GM12878 (cell line): ENCODE results near the gene C1QTNF1. TPM values are rescaled to one million over a fixed set of nuclear protein-coding genes. Genes with fewer than 3 reads are reported as not detected.

ENCODE experiments used
- ATAC-seq: fragments of 200-7000 bp; cut with Tn5 transposase; 3 replicates; pipeline ENCODE4 v1.9.1; 2020; ENCODE audit warnings: mild to moderate bottlenecking, moderate library complexity
- BruUV-seq: library from RNA; stranded (reverse); fragments of 400-500 nt; replicated peaks from 2 replicates; lab custom pipeline; 2021; lab: Mats Ljungman, UMichigan
- CTCF ChIA-PET: fragments of 300-600 bp; sonication (Branson Sonifier 250); formaldehyde crosslinking; extraction: SDS; loops from one replicate; lab custom pipeline; 2021; ENCODE audit warnings: inconsistent platforms; lab: Yijun Ruan, JAX
- POLR2A ChIA-PET: fragments of 350-600 bp; formaldehyde crosslinking; extraction: SDS; loops from one replicate; lab custom pipeline; 2021; ENCODE audit warnings: inconsistent platforms; lab: Charles Lee
- RAD21 ChIA-PET: fragments of 300-600 bp; sonication (Branson Sonifier 250); formaldehyde crosslinking; loops from one replicate; lab custom pipeline; 2023; ENCODE audit warnings: antibody characterized with exemption; ENCODE audit not compliant: unreplicated experiment; lab: Charles Lee
- SMC1A ChIA-PET: fragments of 300-600 bp; sonication (Branson Sonifier 250); formaldehyde crosslinking; loops from one replicate; lab custom pipeline; 2023; ENCODE audit not compliant: unreplicated experiment, uncharacterized antibody; lab: Charles Lee
- DNase-seq: peaks from one replicate; pipeline ENCODE4 v3.0.0-alpha.2; 2011; ENCODE audit warnings: low read depth, low spot score
- FAIRE-seq: peaks from 3 replicates; lab custom pipeline; 2011; peaks lifted over from hg19 to GRCh38; lab: Jason Lieb, UNC
- H2AFZ ChIP-seq: 2 replicates; pipeline ENCODE4 v1.6.0; 2011; ENCODE audit warnings: low read depth, low read length, control low read depth; ENCODE audit not compliant: control insufficient read depth
- H3K27ac ChIP-seq: 2 replicates; pipeline ENCODE4 v1.5.1; 2011; ENCODE audit warnings: control low read depth; ENCODE audit not compliant: control insufficient read depth, insufficient read depth
- H3K27me3 ChIP-seq, 2 experiments: replicated peaks in 1 of 2; 2 replicates each; pipeline versions ENCODE4 v1.6.0 to v1.6.1; 2011; ENCODE audit warnings: low read length in 1 of 2; ENCODE audit not compliant: control insufficient read depth in 2 of 2, insufficient read depth in 2 of 2
- H3K36me3 ChIP-seq, 2 experiments: 2 replicates each; pipeline ENCODE4 v1.5.1; 2011; ENCODE audit warnings: low read length in 1 of 2; ENCODE audit not compliant: control insufficient read depth in 2 of 2, insufficient read depth in 2 of 2
- H3K4me1 ChIP-seq: 2 replicates; pipeline ENCODE4 v1.6.1; 2011; ENCODE audit warnings: mild to moderate bottlenecking, low read length, moderate library complexity, mixed read lengths; ENCODE audit not compliant: control insufficient read depth, insufficient read depth
- H3K4me2 ChIP-seq: 2 replicates; pipeline ENCODE4 v1.6.0; 2011; ENCODE audit warnings: control low read depth; ENCODE audit not compliant: control insufficient read depth, insufficient read depth
- H3K4me3 ChIP-seq: fragments of 200-600 bp; sonication (generic); 2 replicates; pipeline ENCODE4 v1.5.1; 2016
- H3K79me2 ChIP-seq: 2 replicates; pipeline ENCODE4 v1.6.0; 2011; ENCODE audit warnings: low read length; ENCODE audit not compliant: control insufficient read depth, insufficient read depth
- H3K9ac ChIP-seq: 2 replicates; pipeline ENCODE4 v1.8.0; 2011; ENCODE audit warnings: low read length, control low read depth, mixed read lengths; ENCODE audit not compliant: control insufficient read depth, insufficient read depth
- H3K9me3 ChIP-seq: replicated peaks from 3 replicates; pipeline ENCODE4 v1.5.1; 2011; ENCODE audit warnings: mild to moderate bottlenecking, low read length; ENCODE audit not compliant: control insufficient read depth, insufficient read depth
- H4K20me1 ChIP-seq: 2 replicates; pipeline ENCODE4 v1.6.0; 2011; ENCODE audit not compliant: control insufficient read depth, insufficient read depth
- CEBPZ ChIP-seq: fragments of 150-350 bp; IDR thresholded peaks from 2 replicates; pipeline ENCODE4 v1.6.1; 2016; ENCODE audit warnings: low read depth, low read length
- CHD2 ChIP-seq: IDR thresholded peaks from 2 replicates; pipeline ENCODE4 v1.6.1; 2011; ENCODE audit warnings: low read depth, low read length, improper control_type of control experiment, borderline replicate concordance
- E4F1 ChIP-seq: fragments of 450-650 bp; IDR thresholded peaks from 2 replicates; pipeline ENCODE4 v1.6.1; 2018; ENCODE audit warnings: borderline replicate concordance, mild to moderate bottlenecking; ENCODE audit not compliant: partially characterized antibody
- ESRRA ChIP-seq: IDR thresholded peaks from 2 replicates; pipeline ENCODE4 v1.6.1; 2012; ENCODE audit warnings: mild to moderate bottlenecking, low read length, improper control_type of control experiment
- GATAD2B ChIP-seq: fragments of 450-650 bp; conservative IDR thresholded peaks from 2 replicates; pipeline ENCODE4 v1.6.1; 2017; ENCODE audit warnings: low read depth, mild to moderate bottlenecking, moderate library complexity
- IRF3 ChIP-seq: fragments of 450-650 bp; IDR thresholded peaks from 2 replicates; pipeline ENCODE4 v1.6.1; 2014; ENCODE audit warnings: mild to moderate bottlenecking
- MEF2B ChIP-seq: fragments of 450-650 bp; IDR thresholded peaks from 2 replicates; pipeline ENCODE4 v1.6.1; 2018; ENCODE audit warnings: mild to moderate bottlenecking, moderate library complexity; ENCODE audit not compliant: partially characterized antibody, poor library complexity, severe bottlenecking
- NR2C1 ChIP-seq: fragments of 450-650 bp; IDR thresholded peaks from 2 replicates; pipeline ENCODE4 v1.6.1; 2017; ENCODE audit warnings: antibody characterized with exemption, mild to moderate bottlenecking, moderate library complexity
- SIN3A ChIP-seq: IDR thresholded peaks from 2 replicates; pipeline ENCODE4 v1.6.1; 2012; ENCODE audit warnings: low read depth, low read length, improper control_type of control experiment
- SUZ12 ChIP-seq: fragments of 200-600 bp; sonication (generic); IDR thresholded peaks from one replicate; pipeline ENCODE4 v1.6.1; 2018; ENCODE audit warnings: antibody characterized with exemption, mild to moderate bottlenecking; ENCODE audit not compliant: unreplicated experiment
- ZNF217 ChIP-seq: fragments of 450-650 bp; IDR thresholded peaks from 2 replicates; pipeline ENCODE4 v1.6.1; 2017; ENCODE audit warnings: antibody characterized with exemption, mild to moderate bottlenecking
- ZNF687 ChIP-seq: fragments of 450-650 bp; IDR thresholded peaks from 2 replicates; pipeline ENCODE4 v1.6.1; 2017; ENCODE audit warnings: mild to moderate bottlenecking, moderate library complexity
- WGBS: methylation state at CpG from one replicate; pipeline ENCODE4 v1.1.6; 2016; ENCODE audit warnings: low lambda C conversion rate; ENCODE audit not compliant: insufficient replicate concordance, insufficient coverage; ENCODE audit errors: missing lambda C conversion rate; 5-methylcytosine and 5-hydroxymethylcytosine counted together
- in situ Hi-C: fragments of 300-500 bp; cut with MboI; formaldehyde crosslinking; loops from 9 replicates; pipeline ENCODE4 v1.14.3; 2018; ENCODE audit warnings: mixed read lengths
- intact Hi-C: fragments of 100-400 bp; cut with micrococcal nuclease; formaldehyde crosslinking; loops from one replicate; pipeline ENCODE4 v1.14.2; 2022; ENCODE audit not compliant: unreplicated experiment
- polyA plus RNA-seq, 11 experiments: library from polyadenylated mRNA; depleted of rRNA in 4 of 11; unstranded in 6 of 11; stranded (reverse) in 5 of 11; fragments of >200 nt; fragmentation: Nextera tagmentation in 4 of 11; fragmentation: Illumina TruSeq in 1 of 11; extraction: Ambion mirVana in 4 of 11; extraction: Trizol in 1 of 11; gene quantifications; 1 replicate in 1 of 11; 2 replicates in 10 of 11; pipeline versions ENCODE4 v1.2.1 to v1.2.3, GENCODE V29; 2011 to 2016; ENCODE audit warnings: inconsistent platforms in 2 of 11, missing spikeins in 2 of 11, low read depth in 1 of 11
- total RNA-seq, 4 experiments: library from RNA; depleted of rRNA in 3 of 4; stranded (reverse); fragments of >200 nt in 3 of 4; fragmentation: Illumina TruSeq in 1 of 4; extraction: Trizol in 1 of 4; gene quantifications; 2 replicates each; pipeline versions ENCODE4 v1.2.1 to v1.2.3, GENCODE V29; 2013 to 2021

C1QTNF1 gene
- total and polyA plus RNA-seq, 10 of the 15 experiments (the other 5 are each of a cell fraction or from before 2014, with no cell fraction given), result 0.05 to 1.1 (median 0.15) TPM; not detected in 4

- H3K9me3 ChIP-seq, result no peaks in the 10 kb centered on the region; the same call in 2 of the 3 replicates
- no peak for ATAC-seq
- no peak overlapping the region for H3K4me2 ChIP-seq
- WGBS, result 98% methylated on average over 27 of the region's 27 CpGs
- DNase-seq, result no peak
- no peak overlapping the region for H3K9ac ChIP-seq
- no TSS peak for BruUV-seq
- no peaks in the 10 kb centered on the region for H3K27me3 ChIP-seq
- no peak overlapping the region for H3K27ac ChIP-seq
- intact Hi-C loops, result no loop called here
- ChIA-PET POLR2A (no interaction called here), SMC1A (no interaction called here), CTCF (no interaction called here), RAD21 (no interaction called here)
- H2AFZ ChIP-seq, result no peak overlapping the region
- no peak overlapping the region for H3K4me3 ChIP-seq
- peaks cover 13 to 21% of the 10 kb centered on the region in 2 experiments for H3K36me3 ChIP-seq
- H3K79me2 ChIP-seq, result no peaks in the 10 kb centered on the region; the same call in 1 of the 2 replicates
- no peaks in the 10 kb centered on the region for H3K4me1 ChIP-seq
- peaks cover 5% of the 10 kb centered on the region for H4K20me1 ChIP-seq
- no peak for FAIRE-seq
- in situ Hi-C loops, result no loop called here
- TF ChIP-seq GATAD2B (no peak), CEBPZ (no peak), ZNF687 (no peak), SIN3A (no peak), SUZ12 (no peak), CHD2 (no peak), ZNF217 (no peak), IRF3 (no peak), NR2C1 (no peak), E4F1 (no peak), ESRRA (no peak), MEF2B (no peak)
These were observed 26.7 kb upstream of the C1QTNF1 start for GRCh38 chr17:78997231-78997741.
